ENCODE results near the gene PAF1.
A peak's percentile ranks its signal among the peaks of the same experiment; 100 is the strongest.
"Not testable (repeated sequence)": the region's sequence is repeated elsewhere in the genome, so short reads cannot be mapped to it uniquely, and the experiment has no call there.

Gene PAF1

GRCh38 chr19:39347332-39348164 lies 43.4 kb downstream of the PAF1 start:
- no peaks in the 10 kb centered on the region for H3K27me3 ChIP-seq (ENCODE audit: control insufficient read depth, insufficient read depth, low read length)
- H3K9me3 ChIP-seq (ENCODE audit: control insufficient read depth, insufficient read depth, low read length), result no peaks in the 10 kb centered on the region
- DNase-seq (ENCODE audit: low read depth, low spot score), result no peak
- H3K27ac ChIP-seq (ENCODE audit: low read length), result no peak overlapping the region
- peaks cover 1% of the 10 kb centered on the region; the same call in 1 of the 2 replicates for H3K4me1 ChIP-seq (ENCODE audit: control insufficient read depth, insufficient read depth, low read length)
- no peak overlapping the region for H3K4me3 ChIP-seq (ENCODE audit: low read length)
- peaks cover 2% of the 10 kb centered on the region; the same call in 1 of the 2 replicates for H3K36me3 ChIP-seq (ENCODE audit: control insufficient read depth, insufficient read depth, low read length)
- 100% methylated on average over 1 of the region's 4 CpGs for WGBS (ENCODE audit: insufficient coverage, insufficient read length)

GRCh38 chr19:39345956-39346355 lies 45.0 kb downstream of the PAF1 start:
- Histone ChIP-seq H3K36me3 (ENCODE audit: control insufficient read depth, insufficient read depth, low read length) (peaks cover 2% of the 10 kb centered on the region; the same call in 1 of the 2 replicates), H3K27me3 (ENCODE audit: control insufficient read depth, insufficient read depth, low read length) (no peaks in the 10 kb centered on the region), H3K9me3 (ENCODE audit: control insufficient read depth, insufficient read depth, low read length) (no peaks in the 10 kb centered on the region), H3K4me3 (ENCODE audit: low read length) (no peak overlapping the region), H3K4me1 (ENCODE audit: control insufficient read depth, insufficient read depth, low read length) (peaks cover 1% of the 10 kb centered on the region; the same call in 1 of the 2 replicates), H3K27ac (ENCODE audit: low read length) (no peak overlapping the region)
- no peak for DNase-seq (ENCODE audit: low read depth, low spot score)
- WGBS (ENCODE audit: insufficient coverage, insufficient read length), result no CpG with 5 or more reads among the region's 1 CpG

- no peak for DNase-seq (ENCODE audit: low read depth, low spot score)
- H3K27me3 ChIP-seq (ENCODE audit: control insufficient read depth, insufficient read depth, low read length), result no peaks in the 10 kb centered on the region
- no peaks in the 10 kb centered on the region for H3K9me3 ChIP-seq (ENCODE audit: control insufficient read depth, insufficient read depth, low read length)
- WGBS (ENCODE audit: insufficient coverage, insufficient read length), result no CpG with 5 or more reads among the region's 51 CpGs
- peak overlapping the region; percentile 87 for H3K4me3 ChIP-seq (ENCODE audit: low read length)
- H3K27ac ChIP-seq (ENCODE audit: low read length), result no peak overlapping the region
- peaks cover 2% of the 10 kb centered on the region; the same call in 1 of the 2 replicates for H3K36me3 ChIP-seq (ENCODE audit: control insufficient read depth, insufficient read depth, low read length)
- H3K4me1 ChIP-seq (ENCODE audit: control insufficient read depth, insufficient read depth, low read length), result peaks cover 1% of the 10 kb centered on the region; the same call in 1 of the 2 replicates
These were observed 48.1 kb downstream of the PAF1 start for GRCh38 chr19:39342647-39343305.

GRCh38 chr19:39341719-39342604 lies 48.9 kb downstream of the PAF1 start, which contains the start of gene SAMD4B:
Gene SAMD4B, plus strand, starts transcription at chr19:39342421. Its CDS starts 14,473 bp downstream, at chr19:39356894.
- DNase-seq (ENCODE audit: low read depth, low spot score), result peak; percentile 89
- Histone ChIP-seq H3K4me3 (ENCODE audit: low read length) (peak within 1 kb of the TSS; percentile 87), H3K36me3 (ENCODE audit: control insufficient read depth, insufficient read depth, low read length) (no peaks in the 10 kb centered on the region), H3K27me3 (ENCODE audit: control insufficient read depth, insufficient read depth, low read length) (no peaks in the 10 kb centered on the region), H3K4me1 (ENCODE audit: control insufficient read depth, insufficient read depth, low read length) (peaks cover 1% of the 10 kb centered on the region; the same call in 1 of the 2 replicates), H3K27ac (ENCODE audit: low read length) (no peak within 1 kb of the TSS), H3K9me3 (ENCODE audit: control insufficient read depth, insufficient read depth, low read length) (no peaks in the 10 kb centered on the region)
- WGBS (ENCODE audit: insufficient coverage, insufficient read length), result no CpG with 5 or more reads among the region's 105 CpGs

- H3K4me3 ChIP-seq (ENCODE audit: low read length), result peak overlapping the region; percentile 60
- peaks cover 1% of the 10 kb centered on the region; the same call in 1 of the 2 replicates for H3K4me1 ChIP-seq (ENCODE audit: control insufficient read depth, insufficient read depth, low read length)
- no peaks in the 10 kb centered on the region for H3K36me3 ChIP-seq (ENCODE audit: control insufficient read depth, insufficient read depth, low read length)
- no peaks in the 10 kb centered on the region for H3K27me3 ChIP-seq (ENCODE audit: control insufficient read depth, insufficient read depth, low read length)
- no peak overlapping the region for H3K27ac ChIP-seq (ENCODE audit: low read length)
- DNase-seq (ENCODE audit: low read depth, low spot score), result no peak
- no peaks in the 10 kb centered on the region for H3K9me3 ChIP-seq (ENCODE audit: control insufficient read depth, insufficient read depth, low read length)
- WGBS (ENCODE audit: insufficient coverage, insufficient read length), result no CpG with 5 or more reads among the region's 17 CpGs
These were observed 49.7 kb downstream of the PAF1 start for GRCh38 chr19:39341129-39341718.

- H3K36me3 ChIP-seq (ENCODE audit: control insufficient read depth, insufficient read depth, low read length); DNase-seq (ENCODE audit: low read depth, low spot score); H3K4me1 ChIP-seq (ENCODE audit: control insufficient read depth, insufficient read depth, low read length); H3K4me3 ChIP-seq (ENCODE audit: low read length); H3K27me3 ChIP-seq (ENCODE audit: control insufficient read depth, insufficient read depth, low read length); H3K27ac ChIP-seq (ENCODE audit: low read length); H3K9me3 ChIP-seq (ENCODE audit: control insufficient read depth, insufficient read depth, low read length): not testable (repeated sequence)
- WGBS (ENCODE audit: insufficient coverage, insufficient read length), result no CpG with 5 or more reads among the region's 7 CpGs
These were observed 50.8 kb downstream of the PAF1 start for GRCh38 chr19:39340156-39340555.

GRCh38 chr19:39339674-39340073 lies 51.2 kb downstream of the PAF1 start:
- WGBS (ENCODE audit: insufficient coverage, insufficient read length), result no CpG with 5 or more reads among the region's 1 CpG

GRCh38 chr19:39336483-39336882 lies 54.4 kb downstream of the PAF1 start:
- no peak for DNase-seq (ENCODE audit: low read depth, low spot score)
- no CpG with 5 or more reads among the region's 3 CpGs for WGBS (ENCODE audit: insufficient coverage, insufficient read length)
- Histone ChIP-seq H3K36me3 (ENCODE audit: control insufficient read depth, insufficient read depth, low read length) (no peaks in the 10 kb centered on the region), H3K9me3 (ENCODE audit: control insufficient read depth, insufficient read depth, low read length) (no peaks in the 10 kb centered on the region), H3K4me3 (ENCODE audit: low read length) (no peak overlapping the region), H3K27me3 (ENCODE audit: control insufficient read depth, insufficient read depth, low read length) (no peaks in the 10 kb centered on the region), H3K4me1 (ENCODE audit: control insufficient read depth, insufficient read depth, low read length) (no peaks in the 10 kb centered on the region; the same call in 1 of the 2 replicates), H3K27ac (ENCODE audit: low read length) (no peak overlapping the region)

More at GRCh38 chr19:39339674-39340073, 51.2 kb downstream of the PAF1 start:
- peaks cover 1% of the 10 kb centered on the region for H3K4me1 ChIP-seq (ENCODE audit: control insufficient read depth, insufficient read depth, low read length)
- H3K27me3 ChIP-seq (ENCODE audit: control insufficient read depth, insufficient read depth, low read length), result no peaks in the 10 kb centered on the region
- no peak overlapping the region for H3K27ac ChIP-seq (ENCODE audit: low read length)
- H3K4me3 ChIP-seq (ENCODE audit: low read length), result no peak overlapping the region
- no peak for DNase-seq (ENCODE audit: low read depth, low spot score)
- no peaks in the 10 kb centered on the region for H3K9me3 ChIP-seq (ENCODE audit: control insufficient read depth, insufficient read depth, low read length)
- no peaks in the 10 kb centered on the region for H3K36me3 ChIP-seq (ENCODE audit: control insufficient read depth, insufficient read depth, low read length)
